ENCODE data around the gene GABRR1.

DNA sequence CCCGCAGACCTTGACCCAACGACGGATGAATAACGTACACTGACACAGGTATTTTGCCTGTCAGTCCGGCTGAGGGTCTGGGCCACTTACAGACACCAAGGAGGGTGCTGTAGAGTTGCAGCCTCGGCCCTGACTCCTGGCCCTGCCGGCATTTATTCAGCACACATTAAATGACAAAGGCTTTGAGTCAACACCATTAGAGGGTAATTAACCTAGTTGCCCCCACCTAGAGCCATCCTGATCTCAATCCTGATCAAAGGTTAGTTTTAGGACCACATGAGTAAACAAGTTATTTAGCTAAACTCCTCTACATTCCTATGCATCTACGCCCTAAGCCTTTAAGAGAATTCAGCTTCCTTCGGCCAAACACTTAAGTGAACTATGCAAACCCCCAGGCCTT is 83.2 kb downstream of the GABRR1 start:
- TF ChIP-seq, protein P1, sequence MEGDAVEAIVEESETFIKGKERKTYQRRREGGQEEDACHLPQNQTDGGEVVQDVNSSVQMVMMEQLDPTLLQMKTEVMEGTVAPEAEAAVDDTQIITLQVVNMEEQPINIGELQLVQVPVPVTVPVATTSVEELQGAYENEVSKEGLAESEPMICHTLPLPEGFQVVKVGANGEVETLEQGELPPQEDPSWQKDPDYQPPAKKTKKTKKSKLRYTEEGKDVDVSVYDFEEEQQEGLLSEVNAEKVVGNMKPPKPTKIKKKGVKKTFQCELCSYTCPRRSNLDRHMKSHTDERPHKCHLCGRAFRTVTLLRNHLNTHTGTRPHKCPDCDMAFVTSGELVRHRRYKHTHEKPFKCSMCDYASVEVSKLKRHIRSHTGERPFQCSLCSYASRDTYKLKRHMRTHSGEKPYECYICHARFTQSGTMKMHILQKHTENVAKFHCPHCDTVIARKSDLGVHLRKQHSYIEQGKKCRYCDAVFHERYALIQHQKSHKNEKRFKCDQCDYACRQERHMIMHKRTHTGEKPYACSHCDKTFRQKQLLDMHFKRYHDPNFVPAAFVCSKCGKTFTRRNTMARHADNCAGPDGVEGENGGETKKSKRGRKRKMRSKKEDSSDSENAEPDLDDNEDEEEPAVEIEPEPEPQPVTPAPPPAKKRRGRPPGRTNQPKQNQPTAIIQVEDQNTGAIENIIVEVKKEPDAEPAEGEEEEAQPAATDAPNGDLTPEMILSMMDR (CRISPR knock-in tag; IDR thresholded peaks at IDR 0.05), result no peak
- no peak for TF ChIP-seq TRIM24 (CRISPR knock-in tag; IDR thresholded peaks at IDR 0.05)
- TF ChIP-seq NFRKB (IDR thresholded peaks at IDR 0.05), result no peak
- TF ChIP-seq ZFP36 (IDR thresholded peaks at IDR 0.05; ENCODE audit: borderline replicate concordance, low read depth, low read length, partially characterized antibody), result no peak
- TF ChIP-seq HOXA3 (CRISPR knock-in tag; IDR thresholded peaks at IDR 0.05), result no peak
- TF ChIP-seq SMAD9 (CRISPR knock-in tag; IDR thresholded peaks at IDR 0.05), result no peak
- no peak for TF ChIP-seq ZBTB42 (CRISPR knock-in tag; IDR thresholded peaks at IDR 0.05)
- TF ChIP-seq, protein P2, sequence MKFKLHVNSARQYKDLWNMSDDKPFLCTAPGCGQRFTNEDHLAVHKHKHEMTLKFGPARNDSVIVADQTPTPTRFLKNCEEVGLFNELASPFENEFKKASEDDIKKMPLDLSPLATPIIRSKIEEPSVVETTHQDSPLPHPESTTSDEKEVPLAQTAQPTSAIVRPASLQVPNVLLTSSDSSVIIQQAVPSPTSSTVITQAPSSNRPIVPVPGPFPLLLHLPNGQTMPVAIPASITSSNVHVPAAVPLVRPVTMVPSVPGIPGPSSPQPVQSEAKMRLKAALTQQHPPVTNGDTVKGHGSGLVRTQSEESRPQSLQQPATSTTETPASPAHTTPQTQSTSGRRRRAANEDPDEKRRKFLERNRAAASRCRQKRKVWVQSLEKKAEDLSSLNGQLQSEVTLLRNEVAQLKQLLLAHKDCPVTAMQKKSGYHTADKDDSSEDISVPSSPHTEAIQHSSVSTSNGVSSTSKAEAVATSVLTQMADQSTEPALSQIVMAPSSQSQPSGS (CRISPR knock-in tag; IDR thresholded peaks at IDR 0.05), result no peak
